GM21723 (cell line): Measurements from ENCODE around the gene TTLL9.

Experiments used
- ATAC-seq: cut with Tn5 transposase; IDR thresholded peaks from one replicate; pipeline ENCODE4 v1.9.1; 2021; ENCODE audit warnings: mild to moderate bottlenecking, moderate library complexity; ENCODE audit not compliant: unreplicated experiment

TTLL9 gene

GRCh38 chr20:31974951-31975487, 104.6 kb downstream of the TTLL9 start:
- ATAC-seq = no peak

- no peak for ATAC-seq
Observed at GRCh38 chr20:31975874-31976273, 105.4 kb downstream of the TTLL9 start.

- no peak for ATAC-seq
Observed at GRCh38 chr20:31977080-31977479, 106.6 kb downstream of the TTLL9 start.

- ATAC-seq = no peak
Observed at GRCh38 chr20:31979713-31980426, 109.4 kb downstream of the TTLL9 start.

GRCh38 chr20:31981784-31982183, 111.3 kb downstream of the TTLL9 start:
- no peak for ATAC-seq

- no peak for ATAC-seq
Observed at GRCh38 chr20:31984981-31985471, 114.6 kb downstream of the TTLL9 start.

GRCh38 chr20:31987744-31988143, 117.3 kb downstream of the TTLL9 start:
- no peak for ATAC-seq

- no peak for ATAC-seq
Observed at GRCh38 chr20:31988430-31989015, 118.1 kb downstream of the TTLL9 start.

GRCh38 chr20:31989030-31989645, 118.7 kb downstream of the TTLL9 start:
- ATAC-seq = no peak

GRCh38 chr20:31990641-31991338, 120.4 kb downstream of the TTLL9 start:
- ATAC-seq = no peak

- ATAC-seq = no peak
Observed at GRCh38 chr20:31991339-31991705, 120.9 kb downstream of the TTLL9 start.

GRCh38 chr20:31992086-31992485, 121.7 kb downstream of the TTLL9 start:
- ATAC-seq = no peak
